ENCODE data around the gene COL5A2.

Gene COL5A2

GRCh38 chr2:189014449-189015138 is 165.0 kb downstream of the COL5A2 start:
- TF ChIP-seq, protein P1, sequence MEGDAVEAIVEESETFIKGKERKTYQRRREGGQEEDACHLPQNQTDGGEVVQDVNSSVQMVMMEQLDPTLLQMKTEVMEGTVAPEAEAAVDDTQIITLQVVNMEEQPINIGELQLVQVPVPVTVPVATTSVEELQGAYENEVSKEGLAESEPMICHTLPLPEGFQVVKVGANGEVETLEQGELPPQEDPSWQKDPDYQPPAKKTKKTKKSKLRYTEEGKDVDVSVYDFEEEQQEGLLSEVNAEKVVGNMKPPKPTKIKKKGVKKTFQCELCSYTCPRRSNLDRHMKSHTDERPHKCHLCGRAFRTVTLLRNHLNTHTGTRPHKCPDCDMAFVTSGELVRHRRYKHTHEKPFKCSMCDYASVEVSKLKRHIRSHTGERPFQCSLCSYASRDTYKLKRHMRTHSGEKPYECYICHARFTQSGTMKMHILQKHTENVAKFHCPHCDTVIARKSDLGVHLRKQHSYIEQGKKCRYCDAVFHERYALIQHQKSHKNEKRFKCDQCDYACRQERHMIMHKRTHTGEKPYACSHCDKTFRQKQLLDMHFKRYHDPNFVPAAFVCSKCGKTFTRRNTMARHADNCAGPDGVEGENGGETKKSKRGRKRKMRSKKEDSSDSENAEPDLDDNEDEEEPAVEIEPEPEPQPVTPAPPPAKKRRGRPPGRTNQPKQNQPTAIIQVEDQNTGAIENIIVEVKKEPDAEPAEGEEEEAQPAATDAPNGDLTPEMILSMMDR (IDR thresholded peaks at IDR 0.05; ENCODE audit: insufficient read depth, low read depth, low read length, missing control alignments) = no peak
- no peak for DNase-seq (ENCODE audit: low read depth)
- no peak overlapping the region for H3K4me3 ChIP-seq (ENCODE audit: low read length)

- no peak overlapping the region for H3K4me3 ChIP-seq (ENCODE audit: low read length)
- DNase-seq (ENCODE audit: low read depth) = no peak
- TF ChIP-seq, protein P1 (IDR thresholded peaks at IDR 0.05; ENCODE audit: insufficient read depth, low read depth, low read length, missing control alignments) = no peak
Measured at GRCh38 chr2:189013671-189014448, 165.7 kb downstream of the COL5A2 start.

GRCh38 chr2:189013031-189013430 is 166.5 kb downstream of the COL5A2 start:
- no peak overlapping the region for H3K4me3 ChIP-seq (ENCODE audit: low read length)
- TF ChIP-seq, protein P1 (IDR thresholded peaks at IDR 0.05; ENCODE audit: insufficient read depth, low read depth, low read length, missing control alignments) = no peak
- DNase-seq (ENCODE audit: low read depth) = no peak

DNA sequence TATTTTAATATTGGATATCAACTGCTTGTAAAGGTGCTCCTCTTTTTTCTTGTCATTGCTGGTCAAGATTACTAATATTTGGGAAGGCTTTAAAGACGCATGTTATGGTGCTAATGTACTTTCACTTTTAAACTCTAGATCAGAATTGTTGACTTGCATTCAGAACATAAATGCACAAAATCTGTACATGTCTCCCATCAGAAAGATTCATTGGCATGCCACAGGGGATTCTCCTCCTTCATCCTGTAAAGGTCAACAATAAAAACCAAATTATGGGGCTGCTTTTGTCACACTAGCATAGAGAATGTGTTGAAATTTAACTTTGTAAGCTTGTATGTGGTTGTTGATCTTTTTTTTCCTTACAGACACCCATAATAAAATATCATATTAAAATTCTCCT is 167.2 kb downstream of the COL5A2 start:
- H3K4me3 ChIP-seq (ENCODE audit: low read length) = no peak overlapping the region
- TF ChIP-seq, protein P1 (IDR thresholded peaks at IDR 0.05; ENCODE audit: insufficient read depth, low read depth, low read length, missing control alignments) = no peak
- DNase-seq (ENCODE audit: low read depth) = no peak

- TF ChIP-seq, protein P1 (IDR thresholded peaks at IDR 0.05; ENCODE audit: insufficient read depth, low read depth, low read length, missing control alignments) = no peak
- H3K4me3 ChIP-seq (ENCODE audit: low read length) = no peak overlapping the region
- no peak for DNase-seq (ENCODE audit: low read depth)
Measured at GRCh38 chr2:189010536-189010935, 169.0 kb downstream of the COL5A2 start.

- no peak for DNase-seq (ENCODE audit: low read depth)
- TF ChIP-seq, protein P1 (IDR thresholded peaks at IDR 0.05; ENCODE audit: insufficient read depth, low read depth, low read length, missing control alignments) = no peak
- H3K4me3 ChIP-seq (ENCODE audit: low read length) = no peak overlapping the region
Measured at GRCh38 chr2:189008555-189009262, 170.9 kb downstream of the COL5A2 start.

Measured in epithelial cell of esophagus (primary cell).